H1 (cell line): Measurements from ENCODE around the gene CAD. TPM values are rescaled to one million over a fixed set of nuclear protein-coding genes. Genes with fewer than 3 reads are reported as not detected.

ENCODE experiments used
- TCF12 ChIP-seq: IDR thresholded peaks from 2 replicates; pipeline ENCODE4 v1.6.1; 2011; ENCODE audit warnings: low read depth, mild to moderate bottlenecking, low read length
- polyA plus RNA-seq, 7 experiments: library from polyadenylated mRNA; depleted of rRNA in 3 of 7; stranded (reverse) in 5 of 7; unstranded in 2 of 7; fragments of >200 nt in 5 of 7; fragments of 200-250 nt in 2 of 7; gene quantifications; 1 replicate in 5 of 7; 2 replicates in 1 of 7; 4 replicates in 1 of 7; pipeline versions ENCODE4 v1.2.1 to v1.2.3, GENCODE V29; 2011 to 2013; ENCODE audit warnings: missing spikeins in 2 of 7, mixed read lengths in 2 of 7
- total RNA-seq: library from RNA; stranded (reverse); fragmentation: NEBNext Ultra II Directional; extraction: Animal tissue kit (Norgen Biotek cat#: 25700); gene quantifications from 2 replicates; pipeline ENCODE4 v1.2.1, GENCODE V29; 2021
- TF ChIP-seq, protein P1 (sequence below): fragments of 300-600 bp; sonication (generic); IDR thresholded peaks from 2 replicates; pipeline ENCODE4 v1.7.1; 2012; ENCODE audit warnings: low read length, moderate library complexity, mild to moderate bottlenecking, inconsistent platforms; ENCODE audit not compliant: insufficient replicate concordance

The CAD gene
- total and polyA plus RNA-seq, 2 of the 8 experiments (the other 6 are each of a cell fraction or from before 2014, with no cell fraction given), result 130 to 146 TPM

GRCh38 chr2:27236136-27236535, 19.0 kb downstream of the CAD start (continued):
- TF ChIP-seq, protein P1, sequence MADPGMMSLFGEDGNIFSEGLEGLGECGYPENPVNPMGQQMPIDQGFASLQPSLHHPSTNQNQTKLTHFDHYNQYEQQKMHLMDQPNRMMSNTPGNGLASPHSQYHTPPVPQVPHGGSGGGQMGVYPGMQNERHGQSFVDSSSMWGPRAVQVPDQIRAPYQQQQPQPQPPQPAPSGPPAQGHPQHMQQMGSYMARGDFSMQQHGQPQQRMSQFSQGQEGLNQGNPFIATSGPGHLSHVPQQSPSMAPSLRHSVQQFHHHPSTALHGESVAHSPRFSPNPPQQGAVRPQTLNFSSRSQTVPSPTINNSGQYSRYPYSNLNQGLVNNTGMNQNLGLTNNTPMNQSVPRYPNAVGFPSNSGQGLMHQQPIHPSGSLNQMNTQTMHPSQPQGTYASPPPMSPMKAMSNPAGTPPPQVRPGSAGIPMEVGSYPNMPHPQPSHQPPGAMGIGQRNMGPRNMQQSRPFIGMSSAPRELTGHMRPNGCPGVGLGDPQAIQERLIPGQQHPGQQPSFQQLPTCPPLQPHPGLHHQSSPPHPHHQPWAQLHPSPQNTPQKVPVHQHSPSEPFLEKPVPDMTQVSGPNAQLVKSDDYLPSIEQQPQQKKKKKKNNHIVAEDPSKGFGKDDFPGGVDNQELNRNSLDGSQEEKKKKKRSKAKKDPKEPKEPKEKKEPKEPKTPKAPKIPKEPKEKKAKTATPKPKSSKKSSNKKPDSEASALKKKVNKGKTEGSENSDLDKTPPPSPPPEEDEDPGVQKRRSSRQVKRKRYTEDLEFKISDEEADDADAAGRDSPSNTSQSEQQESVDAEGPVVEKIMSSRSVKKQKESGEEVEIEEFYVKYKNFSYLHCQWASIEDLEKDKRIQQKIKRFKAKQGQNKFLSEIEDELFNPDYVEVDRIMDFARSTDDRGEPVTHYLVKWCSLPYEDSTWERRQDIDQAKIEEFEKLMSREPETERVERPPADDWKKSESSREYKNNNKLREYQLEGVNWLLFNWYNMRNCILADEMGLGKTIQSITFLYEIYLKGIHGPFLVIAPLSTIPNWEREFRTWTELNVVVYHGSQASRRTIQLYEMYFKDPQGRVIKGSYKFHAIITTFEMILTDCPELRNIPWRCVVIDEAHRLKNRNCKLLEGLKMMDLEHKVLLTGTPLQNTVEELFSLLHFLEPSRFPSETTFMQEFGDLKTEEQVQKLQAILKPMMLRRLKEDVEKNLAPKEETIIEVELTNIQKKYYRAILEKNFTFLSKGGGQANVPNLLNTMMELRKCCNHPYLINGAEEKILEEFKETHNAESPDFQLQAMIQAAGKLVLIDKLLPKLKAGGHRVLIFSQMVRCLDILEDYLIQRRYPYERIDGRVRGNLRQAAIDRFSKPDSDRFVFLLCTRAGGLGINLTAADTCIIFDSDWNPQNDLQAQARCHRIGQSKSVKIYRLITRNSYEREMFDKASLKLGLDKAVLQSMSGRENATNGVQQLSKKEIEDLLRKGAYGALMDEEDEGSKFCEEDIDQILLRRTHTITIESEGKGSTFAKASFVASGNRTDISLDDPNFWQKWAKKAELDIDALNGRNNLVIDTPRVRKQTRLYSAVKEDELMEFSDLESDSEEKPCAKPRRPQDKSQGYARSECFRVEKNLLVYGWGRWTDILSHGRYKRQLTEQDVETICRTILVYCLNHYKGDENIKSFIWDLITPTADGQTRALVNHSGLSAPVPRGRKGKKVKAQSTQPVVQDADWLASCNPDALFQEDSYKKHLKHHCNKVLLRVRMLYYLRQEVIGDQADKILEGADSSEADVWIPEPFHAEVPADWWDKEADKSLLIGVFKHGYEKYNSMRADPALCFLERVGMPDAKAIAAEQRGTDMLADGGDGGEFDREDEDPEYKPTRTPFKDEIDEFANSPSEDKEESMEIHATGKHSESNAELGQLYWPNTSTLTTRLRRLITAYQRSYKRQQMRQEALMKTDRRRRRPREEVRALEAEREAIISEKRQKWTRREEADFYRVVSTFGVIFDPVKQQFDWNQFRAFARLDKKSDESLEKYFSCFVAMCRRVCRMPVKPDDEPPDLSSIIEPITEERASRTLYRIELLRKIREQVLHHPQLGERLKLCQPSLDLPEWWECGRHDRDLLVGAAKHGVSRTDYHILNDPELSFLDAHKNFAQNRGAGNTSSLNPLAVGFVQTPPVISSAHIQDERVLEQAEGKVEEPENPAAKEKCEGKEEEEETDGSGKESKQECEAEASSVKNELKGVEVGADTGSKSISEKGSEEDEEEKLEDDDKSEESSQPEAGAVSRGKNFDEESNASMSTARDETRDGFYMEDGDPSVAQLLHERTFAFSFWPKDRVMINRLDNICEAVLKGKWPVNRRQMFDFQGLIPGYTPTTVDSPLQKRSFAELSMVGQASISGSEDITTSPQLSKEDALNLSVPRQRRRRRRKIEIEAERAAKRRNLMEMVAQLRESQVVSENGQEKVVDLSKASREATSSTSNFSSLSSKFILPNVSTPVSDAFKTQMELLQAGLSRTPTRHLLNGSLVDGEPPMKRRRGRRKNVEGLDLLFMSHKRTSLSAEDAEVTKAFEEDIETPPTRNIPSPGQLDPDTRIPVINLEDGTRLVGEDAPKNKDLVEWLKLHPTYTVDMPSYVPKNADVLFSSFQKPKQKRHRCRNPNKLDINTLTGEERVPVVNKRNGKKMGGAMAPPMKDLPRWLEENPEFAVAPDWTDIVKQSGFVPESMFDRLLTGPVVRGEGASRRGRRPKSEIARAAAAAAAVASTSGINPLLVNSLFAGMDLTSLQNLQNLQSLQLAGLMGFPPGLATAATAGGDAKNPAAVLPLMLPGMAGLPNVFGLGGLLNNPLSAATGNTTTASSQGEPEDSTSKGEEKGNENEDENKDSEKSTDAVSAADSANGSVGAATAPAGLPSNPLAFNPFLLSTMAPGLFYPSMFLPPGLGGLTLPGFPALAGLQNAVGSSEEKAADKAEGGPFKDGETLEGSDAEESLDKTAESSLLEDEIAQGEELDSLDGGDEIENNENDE, result no peak
- TF ChIP-seq TCF12, result no peak
